Measurements from ENCODE around the gene PRR3.

GRCh38 chr6:30562470-30563425 is 5.7 kb downstream of the PRR3 start:
- no peak for TF ChIP-seq POLR2A (IDR thresholded peaks at IDR 0.05)
- no peak for TF ChIP-seq CTCF (IDR thresholded peaks at IDR 0.05)
- TF ChIP-seq POLR2AphosphoS5 (IDR thresholded peaks at IDR 0.05; ENCODE audit: insufficient read depth in 1 of 2, low read depth in 1 of 2) = no peak

Measured in vagina (tissue), 2 donors.